Retinal pigment epithelial cell (primary cell): ENCODE data around the gene HSBP1L1.

Source experiments
- DNase-seq: peaks from one replicate; pipeline ENCODE4 v3.0.0-alpha.2; 2010; ENCODE audit warnings: low read depth
- H3K4me3 ChIP-seq: 2 replicates; pipeline ENCODE4 v1.5.1; 2011; ENCODE audit warnings: mild to moderate bottlenecking, low read length, control low read depth, moderate library complexity
- CTCF ChIP-seq: conservative IDR thresholded peaks from 2 replicates; pipeline ENCODE4 v1.5.1; 2011; ENCODE audit warnings: low read depth, low read length, control low read depth, inconsistent platforms

HSBP1L1 gene

GRCh38 chr18:79947054-79947755, 17.2 kb upstream of the HSBP1L1 start:
- TF ChIP-seq CTCF: no peak
- DNase-seq: no peak
- no peak overlapping the region for H3K4me3 ChIP-seq

- no peak for DNase-seq
- H3K4me3 ChIP-seq: no peak overlapping the region
- no peak for TF ChIP-seq CTCF
Measured at GRCh38 chr18:79947881-79948610, 16.4 kb upstream of the HSBP1L1 start.

- no peak for TF ChIP-seq CTCF
- no peak overlapping the region for H3K4me3 ChIP-seq
- DNase-seq: no peak
Measured at GRCh38 chr18:79948719-79949411, 15.6 kb upstream of the HSBP1L1 start.

GRCh38 chr18:79949697-79950487, 14.6 kb upstream of the HSBP1L1 start:
- DNase-seq: no peak
- TF ChIP-seq CTCF: no peak
- peak overlapping the region; percentile 63 for H3K4me3 ChIP-seq

GRCh38 chr18:79950515-79951341, 13.7 kb upstream of the HSBP1L1 start:
- DNase-seq: no peak
- H3K4me3 ChIP-seq: peak overlapping the region; percentile 63
- no peak for TF ChIP-seq CTCF
